OCI-LY7 (cell line): ENCODE data around the gene RPE.

Experiments used
- CTCF ChIP-seq: fragments of 200-600 bp; sonication (generic); conservative IDR thresholded peaks from 2 replicates; pipeline ENCODE4 v1.5.1; 2014; ENCODE audit warnings: mild to moderate bottlenecking, antibody characterized with exemption, low read length, moderate library complexity, mixed read lengths
- EZH2phosphoT487 ChIP-seq: fragments of 200-600 bp; sonication (generic); IDR thresholded peaks from 2 replicates; pipeline ENCODE4 v1.6.1; 2018; ENCODE audit warnings: low read depth, borderline replicate concordance, mild to moderate bottlenecking, mixed run types, antibody characterized with exemption, low read length, moderate library complexity, mixed read lengths

- TF ChIP-seq CTCF (no peak), EZH2phosphoT487 (no peak)
These were observed 11.6 kb upstream of the RPE start for GRCh38 chr2:209990838-209991237.
